HepG2 (cell line): ENCODE measurements around the gene OPA3. TPM values are rescaled to one million over a fixed set of nuclear protein-coding genes. Genes with fewer than 3 reads are reported as not detected.

Experiments
- ATAC-seq: fragments of 200-7000 bp; cut with Tn5 transposase; 3 replicates; pipeline ENCODE4 v1.9.1; 2020; ENCODE audit warnings: mild to moderate bottlenecking, moderate library complexity
- BruUV-seq: library from RNA; stranded (reverse); fragments of 400-500 nt; replicated peaks from 2 replicates; lab custom pipeline; 2021; lab: Mats Ljungman, UMichigan
- CTCF ChIA-PET: fragments of 300-600 bp; formaldehyde crosslinking; extraction: SDS; loops from one replicate; lab custom pipeline; 2021; ENCODE audit warnings: low total read pairs, inconsistent platforms, low intra/inter-chr PET ratio; lab: Yijun Ruan, JAX
- POLR2A ChIA-PET: fragments of 350-600 bp; sonication (Branson Sonifier 250); formaldehyde crosslinking; loops from one replicate; lab custom pipeline; 2020; ENCODE audit warnings: antibody characterized with exemption, inconsistent platforms; lab: Yijun Ruan, JAX
- DNase-seq: peaks from one replicate; pipeline ENCODE4 v3.0.0-alpha.2; 2015; ENCODE audit warnings: low spot score
- FAIRE-seq: peaks from 3 replicates; lab custom pipeline; 2011; peaks lifted over from hg19 to GRCh38; lab: Jason Lieb, UNC
- H2AFZ ChIP-seq: one replicate; pipeline ENCODE4 v1.6.1; 2011; ENCODE audit warnings: low read length, inconsistent platforms
- H3K27ac ChIP-seq: fragments of 300-600 bp; 3 replicates; pipeline ENCODE4 v1.8.0; 2011; ENCODE audit warnings: mixed run types, mild to moderate bottlenecking, mixed read lengths, low read length, inconsistent platforms; ENCODE audit not compliant: insufficient read depth; ENCODE audit errors: extremely low read length
- H3K27me3 ChIP-seq, 2 experiments: fragments of 200-600 bp in 1 of 2; 2 replicates in 1 of 2; 3 replicates in 1 of 2; pipeline versions ENCODE4 v1.6.0 to v1.8.0; 2011; ENCODE audit warnings: low read length in 2 of 2, mild to moderate bottlenecking in 2 of 2, moderate library complexity in 2 of 2, inconsistent platforms in 1 of 2; ENCODE audit not compliant: insufficient read depth in 2 of 2, control insufficient read depth in 1 of 2
- H3K36me3 ChIP-seq, 2 experiments: fragments of 200-600 bp in 1 of 2; replicated peaks in 1 of 2; 2 replicates in 1 of 2; 3 replicates in 1 of 2; pipeline versions ENCODE4 v1.5.1 to v1.8.0; 2011; ENCODE audit warnings: low read length in 2 of 2, inconsistent platforms in 1 of 2; ENCODE audit not compliant: insufficient read depth in 2 of 2, control insufficient read depth in 1 of 2
- H3K4me1 ChIP-seq: 2 replicates; pipeline ENCODE4 v1.5.1; 2012; ENCODE audit warnings: low read length, inconsistent platforms; ENCODE audit not compliant: insufficient read depth
- H3K4me2 ChIP-seq: 2 replicates; pipeline ENCODE4 v1.6.0; 2011; ENCODE audit warnings: low read depth, low read length, inconsistent platforms
- H3K4me3 ChIP-seq, 3 experiments: fragments of 200-600 bp in 1 of 3; sonication (generic), shearing (Covaris generic) in 1 of 3; replicated peaks in 1 of 3; 2 replicates each; pipeline ENCODE4 v1.5.1; 2011 to 2016; ENCODE audit warnings: low read length in 3 of 3, inconsistent platforms in 2 of 3, low read depth in 2 of 3, mild to moderate bottlenecking in 2 of 3, control low read depth in 1 of 3, mixed read lengths in 1 of 3; ENCODE audit not compliant: insufficient read depth in 1 of 3
- H3K79me2 ChIP-seq: one replicate; pipeline ENCODE4 v1.6.1; 2011; ENCODE audit warnings: low read length, inconsistent platforms; ENCODE audit not compliant: insufficient read depth
- H3K9ac ChIP-seq: 2 replicates; pipeline ENCODE4 v1.6.0; 2011; ENCODE audit warnings: mild to moderate bottlenecking, low read depth, low read length, inconsistent platforms; ENCODE audit not compliant: insufficient read depth
- H3K9me3 ChIP-seq: 2 replicates; pipeline ENCODE4 v1.5.1; 2012; ENCODE audit warnings: mild to moderate bottlenecking, low read length
- H4K20me1 ChIP-seq: 2 replicates; pipeline ENCODE4 v1.6.0; 2011; ENCODE audit warnings: inconsistent platforms, mild to moderate bottlenecking, low read length, moderate library complexity; ENCODE audit not compliant: insufficient read depth
- AGO2 ChIP-seq: fragments of 200-400 bp; formaldehyde crosslinking; optimal IDR thresholded peaks from 2 replicates; pipeline ENCODE3; 2017; ENCODE audit warnings: mild to moderate bottlenecking, low read depth, low read length, moderate library complexity
- AHR ChIP-seq: IDR thresholded peaks from 2 replicates; pipeline ENCODE4 v1.6.1; 2018; ENCODE audit warnings: missing genetic modification reagents, missing compliant biosample characterization
- HNRNPLL ChIP-seq: fragments of 200-400 bp; formaldehyde crosslinking; IDR thresholded peaks from 2 replicates; pipeline ENCODE4 v1.6.1; 2017; ENCODE audit warnings: mild to moderate bottlenecking, low read depth, low read length; ENCODE audit not compliant: poor library complexity, severe bottlenecking
- MATR3 ChIP-seq: sonication (generic); formaldehyde crosslinking; IDR thresholded peaks from 2 replicates; pipeline ENCODE4 v1.4.0; 2020; ENCODE audit warnings: missing genetic modification reagents
- PCBP1 ChIP-seq: fragments of 200-400 bp; formaldehyde crosslinking; IDR thresholded peaks from 2 replicates; pipeline ENCODE4 v1.6.1; 2017; ENCODE audit warnings: mild to moderate bottlenecking, low read depth, low read length, borderline replicate concordance
- POLR2A ChIP-seq, 2 experiments: IDR thresholded peaks; 2 replicates each; pipeline ENCODE4 v1.6.1; 2011; ENCODE audit warnings: low read depth in 2 of 2, low read length in 2 of 2, mild to moderate bottlenecking in 1 of 2, moderate library complexity in 1 of 2; ENCODE audit not compliant: insufficient read depth in 1 of 2
- POLR2G ChIP-seq: fragments of 200-400 bp; formaldehyde crosslinking; IDR thresholded peaks from 2 replicates; pipeline ENCODE4 v1.6.1; 2018; ENCODE audit warnings: mild to moderate bottlenecking, low read depth, low read length, moderate library complexity
- RBFOX2 ChIP-seq: fragments of 200-400 bp; formaldehyde crosslinking; IDR thresholded peaks from 2 replicates; pipeline ENCODE4 v1.6.1; 2017; ENCODE audit warnings: low read depth, mild to moderate bottlenecking, low read length
- SOX6 ChIP-seq, 2 experiments: fragments of 450-650 bp in 1 of 2; sonication (generic) in 1 of 2; formaldehyde crosslinking in 1 of 2; IDR thresholded peaks; 2 replicates each; pipeline versions ENCODE4 v1.4.0 to v1.6.1; 2017 to 2020; ENCODE audit warnings: antibody characterized with exemption in 1 of 2, mild to moderate bottlenecking in 1 of 2, missing genetic modification reagents in 1 of 2
- STAT5B ChIP-seq: sonication (generic); formaldehyde crosslinking; IDR thresholded peaks from 2 replicates; pipeline ENCODE4 v1.4.0; 2020; ENCODE audit warnings: missing genetic modification reagents
- THAP9 ChIP-seq: sonication (generic); formaldehyde crosslinking; IDR thresholded peaks from 2 replicates; pipeline ENCODE4; 2020; ENCODE audit warnings: missing genetic modification reagents, mild to moderate bottlenecking, borderline replicate concordance
- ZNF792 ChIP-seq: IDR thresholded peaks from 2 replicates; pipeline ENCODE4 v1.6.1; 2016
- WGBS: methylation state at CpG from one replicate; pipeline ENCODE4 v1.1.6; 2017; ENCODE audit warnings: low lambda C conversion rate; 5-methylcytosine and 5-hydroxymethylcytosine counted together
- in situ Hi-C: cut with HindIII; loops from 2 replicates; pipeline ENCODE4 v1.10.0; 2017; ENCODE audit warnings: low pct_unique_long_range_greater_than_20kb; ENCODE audit not compliant: extremely low pct_ligation_motif_present
- intact Hi-C: fragments of 100-400 bp; cut with micrococcal nuclease; formaldehyde crosslinking; loops from one replicate; pipeline ENCODE4 v1.10.0; 2022; ENCODE audit not compliant: unreplicated experiment
- polyA plus RNA-seq, 8 experiments: library from polyadenylated mRNA; depleted of rRNA in 3 of 8; stranded (reverse) in 7 of 8; unstranded in 1 of 8; fragments of >200 nt; fragmentation: Illumina TruSeq in 4 of 8; extraction: Trizol in 4 of 8; gene quantifications; 2 replicates each; pipeline versions ENCODE4 v1.2.1 to v1.2.3, GENCODE V29; 2011 to 2016; ENCODE audit warnings: low read depth in 4 of 8, missing spikeins in 1 of 8, mixed read lengths in 1 of 8; ENCODE audit not compliant: insufficient read depth in 1 of 8
- total RNA-seq, 5 experiments: library from RNA; depleted of rRNA; stranded (reverse); fragments of >200 nt; fragmentation: Illumina TruSeq; extraction: Trizol; gene quantifications; 2 replicates each; pipeline ENCODE4 v1.2.3, GENCODE V29; 2016; ENCODE audit warnings: low read depth in 1 of 5

OPA3 gene
- total and polyA plus RNA-seq, 2 of the 13 experiments (the other 11 are each of a cell fraction or from before 2014, with no cell fraction given) = 8.3 to 17.7 TPM

DNA sequence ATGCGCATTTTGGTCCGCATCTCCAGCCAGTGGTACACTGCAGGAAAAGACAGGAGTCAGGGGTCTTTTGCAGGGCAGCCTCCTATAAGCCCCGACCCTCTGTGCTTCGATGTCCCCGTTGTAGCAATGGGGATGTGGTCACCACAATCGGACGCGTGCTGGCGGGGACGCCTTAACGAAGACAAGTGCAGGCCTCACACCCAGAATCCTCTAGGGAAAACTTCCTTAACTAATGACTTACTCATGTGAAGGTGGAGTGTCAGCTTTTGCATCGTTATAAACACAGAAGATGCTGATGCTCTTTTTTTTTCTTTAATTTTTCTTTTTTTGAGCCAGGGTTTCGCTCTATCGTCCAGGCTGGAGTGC lies 55.2 kb downstream of the OPA3 start:
- Histone ChIP-seq H3K27ac (no peak overlapping the region), H3K4me1 (peaks cover 13% of the 10 kb centered on the region), H4K20me1 (0 out of 2 replicates have a peak, but pooled peaks cover 4% of the 10 kb centered on the region), H3K27me3 (no peaks in the 10 kb centered on the region), H3K79me2 (no peaks in the 10 kb centered on the region), H3K9me3 (peaks cover 11% of the 10 kb centered on the region; the same call in 1 of the 2 replicates), H2AFZ (no peak overlapping the region), H3K4me2 (no peak overlapping the region), H3K4me3 (no peak overlapping the region), H3K9ac (no peak overlapping the region), H3K36me3 (peaks cover 12 to 21% of the 10 kb centered on the region in 2 experiments)
- FAIRE-seq (no peak), ATAC-seq (no peak), DNase-seq (no peak)
- WGBS = 97% methylated on average over 10 of the region's 14 CpGs
- TF ChIP-seq POLR2G (0 out of 2 replicates have a peak, but pooled peaks have one; percentile 9), STAT5B (no peak)
- BruUV-seq = no TSS peak
- POLR2A ChIA-PET = no interaction called here
- CTCF ChIA-PET = no interaction called here
- in situ Hi-C loops (no loop called here), intact Hi-C loops (no loop called here)

GRCh38 chr19:45528744-45529419 lies 55.7 kb downstream of the OPA3 start:
- no peak overlapping the region for H2AFZ ChIP-seq
- intact Hi-C loops = no loop called here
- POLR2A ChIA-PET = no interaction called here
- no peak for FAIRE-seq
- no peaks in the 10 kb centered on the region for H3K27me3 ChIP-seq
- no peak overlapping the region for H3K9ac ChIP-seq
- H3K36me3 ChIP-seq = peaks cover 13 to 26% of the 10 kb centered on the region in 2 experiments
- no peak overlapping the region for H3K27ac ChIP-seq
- no peak overlapping the region for H3K4me3 ChIP-seq
- peaks cover 11% of the 10 kb centered on the region; the same call in 1 of the 2 replicates for H3K9me3 ChIP-seq
- H4K20me1 ChIP-seq = peaks cover 4% of the 10 kb centered on the region; the same call in 1 of the 2 replicates
- peaks cover 8% of the 10 kb centered on the region for H3K4me1 ChIP-seq
- H3K4me2 ChIP-seq = no peak overlapping the region
- WGBS = 97% methylated on average over 33 of the region's 49 CpGs
- peak; percentile 27; the same call in 2 of the 3 replicates for ATAC-seq
- no peaks in the 10 kb centered on the region for H3K79me2 ChIP-seq
- CTCF ChIA-PET = no interaction called here
- BruUV-seq = no TSS peak
- DNase-seq = no peak
- in situ Hi-C loops = no loop called here
- TF ChIP-seq AGO2 (peak; percentile 97), SOX6 (IDR thresholded peaks at IDR 0.05) (no peak), SOX6 (CRISPR knock-in tag; IDR thresholded peaks at IDR 0.05) (no peak), AHR (CRISPR knock-in tag) (no peak), MATR3 (CRISPR knock-in tag) (no peak), ZNF792 (CRISPR knock-in tag) (no peak), THAP9 (CRISPR knock-in tag) (no peak), PCBP1 (no peak), POLR2A (IDR thresholded peaks at IDR 0.05; ENCODE audit: insufficient read depth in 1 of 2, low read depth in 2 of 2, low read length in 2 of 2) (peak in 1 of 2 experiments; percentile 27; a peak in 1 of 4 replicates), HNRNPLL (peak; percentile 29), POLR2G (peak; percentile 60; the same call in 1 of the 2 replicates), RBFOX2 (peak; percentile 65)
